ENCODE data around the gene RPA3. TPM values are rescaled to one million over a fixed set of nuclear protein-coding genes. Genes with fewer than 3 reads are reported as not detected.

Gene RPA3
- total RNA-seq, 1 experiment from 2014 or later = 108 TPM

- Histone ChIP-seq H2BK20ac (ENCODE audit: low read depth, low read length, poor library complexity, severe bottlenecking) (no peak overlapping the region), H2BK12ac (ENCODE audit: insufficient read length, low read depth, low read length) (no peak overlapping the region), H3K23ac (ENCODE audit: insufficient read length, low read depth, low read length) (no peak overlapping the region), H2BK15ac (ENCODE audit: low read depth, low read length) (no peak overlapping the region), H3K27ac (ENCODE audit: insufficient read length, low read depth, low read length) (no peak overlapping the region), H3K4ac (ENCODE audit: low read depth, low read length) (no peak overlapping the region), H4K91ac (ENCODE audit: insufficient read length, low read depth, low read length) (no peak overlapping the region), H2AFZ (ENCODE audit: low read length) (no peak overlapping the region), H2BK120ac (ENCODE audit: low read depth, low read length, poor library complexity, severe bottlenecking) (no peak overlapping the region), H3K79me2 (ENCODE audit: insufficient read depth, low read length) (no peaks in the 10 kb centered on the region; the same call in 1 of the 2 replicates), H4K20me1 (ENCODE audit: control insufficient read depth, insufficient read depth, insufficient read length) (no peaks in the 10 kb centered on the region), H3K14ac (ENCODE audit: insufficient read depth, low read length) (no peak overlapping the region), H3K27me3 (ENCODE audit: insufficient read depth, low read length) (no peaks in the 10 kb centered on the region), H3K79me1 (ENCODE audit: insufficient read depth, low read depth, low read length, poor library complexity, severe bottlenecking) (peaks cover 4% of the 10 kb centered on the region), H3K4me2 (ENCODE audit: insufficient read depth, insufficient read length, low read length) (no peak overlapping the region), H2AK5ac (ENCODE audit: insufficient read length, low read length) (no peak overlapping the region), H3K56ac (ENCODE audit: insufficient read length, low read depth, low read length) (no peak overlapping the region), H3K4me1 (ENCODE audit: insufficient read depth, low read length) (no peaks in the 10 kb centered on the region), H4K8ac (replicated peaks; ENCODE audit: insufficient read length, low read depth, low read length) (no peak overlapping the region), H3T11ph (ENCODE audit: low read length) (no peak overlapping the region), H3K9ac (ENCODE audit: extremely low read depth, insufficient read length, low read length) (no peak overlapping the region), H3K9me3 (ENCODE audit: control insufficient read depth, low read depth, low read length) (no peaks in the 10 kb centered on the region), H2BK5ac (ENCODE audit: insufficient read length, low read length) (no peak overlapping the region), H3K18ac (ENCODE audit: insufficient read length, low read depth, low read length) (no peak overlapping the region), H3K23me2 (ENCODE audit: insufficient read length, low read depth, low read length, poor library complexity, severe bottlenecking) (no peaks in the 10 kb centered on the region), H4K5ac (ENCODE audit: insufficient read length, low read depth, low read length) (no peak overlapping the region)
- no peaks in the 10 kb centered on the region for H3K27me3 Mint-ChIP-seq (ENCODE audit: low read depth)
- no peak for DNase-seq
- no peak for TF ChIP-seq CTCF (conservative IDR thresholded peaks at IDR 0.05)
- peaks cover 10 to 14% of the 10 kb centered on the region in 2 experiments for H3K9me3 Mint-ChIP-seq
- no CpG with 5 or more reads among the region's 1 CpG for WGBS (ENCODE audit: extremely low coverage, insufficient read length, low lambda C conversion rate)
- H3K4me1 Mint-ChIP-seq = peaks cover 11 to 21% of the 10 kb centered on the region in 2 experiments; a peak in 3 of 4 replicates
- H3K27ac Mint-ChIP-seq = no peak overlapping the region
- H3K4me3 Mint-ChIP-seq = no peak overlapping the region
- peaks cover 8 to 21% (median 17%) of the 10 kb centered on the region in 3 experiments for H3K36me3 Mint-ChIP-seq (ENCODE audit: insufficient read depth in 1 of 3, low read depth in 3 of 3)
Measured at GRCh38 chr7:7652798-7653540, 65.4 kb downstream of the RPA3 start.
